ENCODE results near the gene GZMM. TPM values are rescaled to one million over a fixed set of nuclear protein-coding genes. Genes with fewer than 3 reads are reported as not detected.

Gene GZMM
- total and polyA plus RNA-seq, 2 of the 13 experiments (the other 11 are each of a cell fraction or from before 2014, with no cell fraction given) = 0.07 TPM; not detected in 1

DNA sequence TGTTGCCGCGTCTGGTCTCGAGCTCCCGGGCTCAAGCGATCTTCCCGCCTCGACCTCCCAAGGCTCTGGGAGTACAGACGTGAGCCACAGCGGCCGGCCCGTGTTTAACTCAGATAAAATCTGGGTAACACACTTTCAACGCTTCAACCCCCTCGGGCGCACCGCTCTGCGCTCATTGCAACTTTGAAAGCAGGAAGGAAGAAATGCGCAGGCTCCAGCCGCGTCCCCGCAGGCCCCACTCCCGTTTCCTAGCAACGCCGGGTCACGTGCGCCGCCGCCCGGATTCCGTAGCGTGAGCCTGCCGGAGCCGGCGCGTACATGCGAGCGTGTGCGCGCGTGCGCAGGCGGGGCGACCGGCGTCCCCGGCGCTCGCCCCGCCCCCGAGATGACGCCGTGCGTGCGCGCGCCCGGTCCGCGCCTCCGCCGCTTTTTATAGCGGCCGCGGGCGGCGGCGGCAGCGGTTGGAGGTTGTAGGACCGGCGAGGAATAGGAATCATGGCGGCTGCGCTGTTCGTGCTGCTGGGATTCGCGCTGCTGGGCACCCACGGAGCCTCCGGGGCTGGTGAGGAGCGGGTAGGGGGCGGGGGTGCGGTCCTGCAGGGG lies 28.4 kb downstream of the GZMM start, which contains the start of gene BSG (continued):
- TF ChIP-seq, protein P1, sequence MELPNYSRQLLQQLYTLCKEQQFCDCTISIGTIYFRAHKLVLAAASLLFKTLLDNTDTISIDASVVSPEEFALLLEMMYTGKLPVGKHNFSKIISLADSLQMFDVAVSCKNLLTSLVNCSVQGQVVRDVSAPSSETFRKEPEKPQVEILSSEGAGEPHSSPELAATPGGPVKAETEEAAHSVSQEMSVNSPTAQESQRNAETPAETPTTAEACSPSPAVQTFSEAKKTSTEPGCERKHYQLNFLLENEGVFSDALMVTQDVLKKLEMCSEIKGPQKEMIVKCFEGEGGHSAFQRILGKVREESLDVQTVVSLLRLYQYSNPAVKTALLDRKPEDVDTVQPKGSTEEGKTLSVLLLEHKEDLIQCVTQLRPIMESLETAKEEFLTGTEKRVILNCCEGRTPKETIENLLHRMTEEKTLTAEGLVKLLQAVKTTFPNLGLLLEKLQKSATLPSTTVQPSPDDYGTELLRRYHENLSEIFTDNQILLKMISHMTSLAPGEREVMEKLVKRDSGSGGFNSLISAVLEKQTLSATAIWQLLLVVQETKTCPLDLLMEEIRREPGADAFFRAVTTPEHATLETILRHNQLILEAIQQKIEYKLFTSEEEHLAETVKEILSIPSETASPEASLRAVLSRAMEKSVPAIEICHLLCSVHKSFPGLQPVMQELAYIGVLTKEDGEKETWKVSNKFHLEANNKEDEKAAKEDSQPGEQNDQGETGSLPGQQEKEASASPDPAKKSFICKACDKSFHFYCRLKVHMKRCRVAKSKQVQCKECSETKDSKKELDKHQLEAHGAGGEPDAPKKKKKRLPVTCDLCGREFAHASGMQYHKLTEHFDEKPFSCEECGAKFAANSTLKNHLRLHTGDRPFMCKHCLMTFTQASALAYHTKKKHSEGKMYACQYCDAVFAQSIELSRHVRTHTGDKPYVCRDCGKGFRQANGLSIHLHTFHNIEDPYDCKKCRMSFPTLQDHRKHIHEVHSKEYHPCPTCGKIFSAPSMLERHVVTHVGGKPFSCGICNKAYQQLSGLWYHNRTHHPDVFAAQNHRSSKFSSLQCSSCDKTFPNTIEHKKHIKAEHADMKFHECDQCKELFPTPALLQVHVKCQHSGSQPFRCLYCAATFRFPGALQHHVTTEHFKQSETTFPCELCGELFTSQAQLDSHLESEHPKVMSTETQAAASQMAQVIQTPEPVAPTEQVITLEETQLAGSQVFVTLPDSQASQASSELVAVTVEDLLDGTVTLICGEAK (IDR thresholded peaks at IDR 0.05) = no peak
- TF ChIP-seq, protein P1 (CRISPR knock-in tag; IDR thresholded peaks at IDR 0.05) = peak; percentile 20; the same call in 1 of the 2 replicates
- TF ChIP-seq ZFP90 (CRISPR knock-in tag; IDR thresholded peaks at IDR 0.05; ENCODE audit: borderline replicate concordance) = no peak; the same call in 1 of the 2 replicates
- TF ChIP-seq HCFC1 (IDR thresholded peaks at IDR 0.05; ENCODE audit: low read depth, low read length) = peak; percentile 42; the same call in 1 of the 2 replicates
- TF ChIP-seq ISX (CRISPR knock-in tag; conservative IDR thresholded peaks at IDR 0.05) = peak; percentile 53; the same call in 1 of the 2 replicates
- TF ChIP-seq PCBP1 (IDR thresholded peaks at IDR 0.05; ENCODE audit: borderline replicate concordance, low read depth, low read length) = 0 out of 2 replicates have a peak, but pooled peaks have one; percentile 51
- no peak for TF ChIP-seq REXO4 (CRISPR knock-in tag; IDR thresholded peaks at IDR 0.05; ENCODE audit: borderline replicate concordance)
- TF ChIP-seq, protein P2, sequence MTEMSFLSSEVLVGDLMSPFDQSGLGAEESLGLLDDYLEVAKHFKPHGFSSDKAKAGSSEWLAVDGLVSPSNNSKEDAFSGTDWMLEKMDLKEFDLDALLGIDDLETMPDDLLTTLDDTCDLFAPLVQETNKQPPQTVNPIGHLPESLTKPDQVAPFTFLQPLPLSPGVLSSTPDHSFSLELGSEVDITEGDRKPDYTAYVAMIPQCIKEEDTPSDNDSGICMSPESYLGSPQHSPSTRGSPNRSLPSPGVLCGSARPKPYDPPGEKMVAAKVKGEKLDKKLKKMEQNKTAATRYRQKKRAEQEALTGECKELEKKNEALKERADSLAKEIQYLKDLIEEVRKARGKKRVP (CRISPR knock-in tag; IDR thresholded peaks at IDR 0.05) = no peak; a peak in 1 of 4 replicates
- peak; percentile 88 for TF ChIP-seq ZSCAN9 (CRISPR knock-in tag; IDR thresholded peaks at IDR 0.05; ENCODE audit: borderline replicate concordance)
- TF ChIP-seq MYC (CRISPR knock-in tag; IDR thresholded peaks at IDR 0.05; ENCODE audit: borderline replicate concordance) = peak; percentile 22; the same call in 1 of the 2 replicates
- peak; percentile 83 for TF ChIP-seq HNRNPLL (IDR thresholded peaks at IDR 0.05; ENCODE audit: low read depth, low read length, poor library complexity, severe bottlenecking)
- no peak for TF ChIP-seq ZNF3 (CRISPR knock-in tag; IDR thresholded peaks at IDR 0.05)
- peak; percentile 8; the same call in 1 of the 2 replicates for TF ChIP-seq ZNF878 (CRISPR knock-in tag; IDR thresholded peaks at IDR 0.05)
- TF ChIP-seq MTF1 (CRISPR knock-in tag; IDR thresholded peaks at IDR 0.05) = no peak
- TF ChIP-seq ZNF766 (CRISPR knock-in tag; IDR thresholded peaks at IDR 0.05; ENCODE audit: borderline replicate concordance) = no peak
- TF ChIP-seq KAT7 (CRISPR knock-in tag; IDR thresholded peaks at IDR 0.05; ENCODE audit: borderline replicate concordance) = peak; percentile 38; the same call in 1 of the 2 replicates
- peak; percentile 62 for TF ChIP-seq SKI (IDR thresholded peaks at IDR 0.05; ENCODE audit: partially characterized antibody)
- TF ChIP-seq RNF2 (conservative IDR thresholded peaks at IDR 0.05; ENCODE audit: low read depth) = 0 out of 2 replicates have a peak, but pooled peaks have one; percentile 21
- peak; percentile 97 for TF ChIP-seq RBFOX2 (IDR thresholded peaks at IDR 0.05; ENCODE audit: low read depth, low read length)

Measured in HepG2 (cell line).